MM.1S (cell line): ENCODE measurements around the gene ZNRF3.

Experiments
- EZH2 ChIP-seq: fragments of 300-600 bp; sonication (generic); optimal IDR thresholded peaks from 2 replicates; pipeline ENCODE3; 2017; ENCODE audit warnings: low read depth, mild to moderate bottlenecking, antibody characterized with exemption, low read length, mixed read lengths
- EZH2phosphoT487 ChIP-seq: fragments of 300-600 bp; sonication (generic); IDR thresholded peaks from 2 replicates; pipeline ENCODE4 v1.6.1; 2018; ENCODE audit warnings: antibody characterized with exemption, low read length
- TF ChIP-seq, protein P1 (sequence below): fragments of 300-600 bp; sonication (generic); IDR thresholded peaks from 2 replicates; pipeline ENCODE4 v1.5.1; 2016; ENCODE audit warnings: antibody characterized with exemption, low read length, mixed read lengths

DNA sequence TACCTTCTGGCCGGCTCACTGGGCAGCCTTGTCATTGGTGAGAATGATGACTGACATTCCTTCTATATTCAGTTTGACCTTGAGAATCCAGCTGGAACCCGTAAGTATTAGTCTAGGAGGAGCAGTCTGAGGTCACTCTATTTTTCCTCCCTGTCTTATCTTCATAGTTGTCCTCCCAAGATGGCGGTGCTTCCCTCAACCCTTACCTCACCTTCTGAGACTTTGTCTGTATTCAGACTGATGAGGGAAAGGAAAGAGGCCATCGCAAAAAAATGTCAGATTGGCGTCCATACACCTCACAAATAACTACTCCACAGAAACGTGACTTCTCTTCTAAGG, 195.5 kb downstream of the ZNRF3 start:
- TF ChIP-seq EZH2, result no peak
- TF ChIP-seq, protein P1, sequence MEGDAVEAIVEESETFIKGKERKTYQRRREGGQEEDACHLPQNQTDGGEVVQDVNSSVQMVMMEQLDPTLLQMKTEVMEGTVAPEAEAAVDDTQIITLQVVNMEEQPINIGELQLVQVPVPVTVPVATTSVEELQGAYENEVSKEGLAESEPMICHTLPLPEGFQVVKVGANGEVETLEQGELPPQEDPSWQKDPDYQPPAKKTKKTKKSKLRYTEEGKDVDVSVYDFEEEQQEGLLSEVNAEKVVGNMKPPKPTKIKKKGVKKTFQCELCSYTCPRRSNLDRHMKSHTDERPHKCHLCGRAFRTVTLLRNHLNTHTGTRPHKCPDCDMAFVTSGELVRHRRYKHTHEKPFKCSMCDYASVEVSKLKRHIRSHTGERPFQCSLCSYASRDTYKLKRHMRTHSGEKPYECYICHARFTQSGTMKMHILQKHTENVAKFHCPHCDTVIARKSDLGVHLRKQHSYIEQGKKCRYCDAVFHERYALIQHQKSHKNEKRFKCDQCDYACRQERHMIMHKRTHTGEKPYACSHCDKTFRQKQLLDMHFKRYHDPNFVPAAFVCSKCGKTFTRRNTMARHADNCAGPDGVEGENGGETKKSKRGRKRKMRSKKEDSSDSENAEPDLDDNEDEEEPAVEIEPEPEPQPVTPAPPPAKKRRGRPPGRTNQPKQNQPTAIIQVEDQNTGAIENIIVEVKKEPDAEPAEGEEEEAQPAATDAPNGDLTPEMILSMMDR, result no peak
- TF ChIP-seq EZH2phosphoT487, result no peak
